Hepatocyte (in vitro differentiated cells): ENCODE results near the gene ATG14. TPM values are rescaled to one million over a fixed set of nuclear protein-coding genes. Genes with fewer than 3 reads are reported as not detected.

Experiments used
- DNase-seq: peaks from one replicate; pipeline ENCODE4 v3.0.0-alpha.2; 2016; ENCODE audit warnings: low spot score
- H2AFZ ChIP-seq: fragments of 200-600 bp; sonication (generic); 2 replicates; pipeline ENCODE4 v1.6.0; 2016; ENCODE audit warnings: antibody characterized with exemption, mild to moderate bottlenecking
- H3K27ac ChIP-seq: fragments of 200-600 bp; sonication (generic); 2 replicates; pipeline ENCODE4 v1.5.1; 2016; ENCODE audit warnings: mild to moderate bottlenecking
- H3K27me3 ChIP-seq: fragments of 200-600 bp; sonication (generic); 2 replicates; pipeline ENCODE4 v1.6.1; 2016
- H3K36me3 ChIP-seq: fragments of 200-600 bp; sonication (generic); replicated peaks from 2 replicates; pipeline ENCODE4 v1.5.1; 2016; ENCODE audit warnings: low read depth; ENCODE audit not compliant: insufficient read depth
- H3K4me1 ChIP-seq: fragments of 200-600 bp; sonication (generic); 2 replicates; pipeline ENCODE4 v1.5.1; 2016; ENCODE audit warnings: mild to moderate bottlenecking, moderate library complexity; ENCODE audit not compliant: insufficient read depth
- H3K4me2 ChIP-seq: fragments of 200-600 bp; sonication (generic); 2 replicates; pipeline ENCODE4 v1.6.0; 2016
- H3K4me3 ChIP-seq: fragments of 200-600 bp; sonication (generic); 2 replicates; pipeline ENCODE4 v1.5.1; 2016; ENCODE audit warnings: mild to moderate bottlenecking
- H3K79me2 ChIP-seq: fragments of 200-600 bp; sonication (generic); 2 replicates; pipeline ENCODE4 v1.6.0; 2017; ENCODE audit warnings: mild to moderate bottlenecking
- H3K9me2 ChIP-seq: fragments of 200-600 bp; sonication (generic); replicated peaks from 2 replicates; pipeline ENCODE4 v1.6.0; 2017; ENCODE audit warnings: mild to moderate bottlenecking; ENCODE audit not compliant: insufficient read depth
- H3K9me3 ChIP-seq: fragments of 200-600 bp; sonication (generic); 2 replicates; pipeline ENCODE4 v1.5.1; 2016; ENCODE audit warnings: low read depth, mild to moderate bottlenecking
- H4K20me1 ChIP-seq: fragments of 200-600 bp; sonication (generic); 2 replicates; pipeline ENCODE4 v1.6.0; 2016; ENCODE audit warnings: mild to moderate bottlenecking; ENCODE audit not compliant: insufficient read depth, poor library complexity, severe bottlenecking
- CTCF ChIP-seq: fragments of 200-600 bp; sonication (generic); IDR thresholded peaks from 2 replicates; pipeline ENCODE4 v1.5.1; 2016; ENCODE audit warnings: antibody characterized with exemption, mild to moderate bottlenecking; ENCODE audit not compliant: poor library complexity
- EZH2 ChIP-seq: fragments of 200-600 bp; sonication (generic); IDR thresholded peaks from 2 replicates; pipeline ENCODE4 v1.6.1; 2016; ENCODE audit warnings: antibody characterized with exemption, mild to moderate bottlenecking, borderline replicate concordance
- EZH2phosphoT487 ChIP-seq: fragments of 200-600 bp; sonication (generic); IDR thresholded peaks from one replicate; pipeline ENCODE4 v1.6.1; 2018; ENCODE audit warnings: antibody characterized with exemption, mild to moderate bottlenecking, low read depth, moderate library complexity; ENCODE audit not compliant: unreplicated experiment, severe bottlenecking
- WGBS: methylation state at CpG from one replicate; pipeline ENCODE4 v1.1.6; 2016; ENCODE audit warnings: low lambda C conversion rate; ENCODE audit errors: missing lambda C conversion rate; 5-methylcytosine and 5-hydroxymethylcytosine counted together
- polyA plus RNA-seq: library from polyadenylated mRNA; unstranded; fragments of >200 nt; fragmentation: Nextera tagmentation; extraction: Ambion mirVana; gene quantifications from 2 replicates; pipeline ENCODE4 v1.2.1, GENCODE V29; 2016
- total RNA-seq: library from RNA; depleted of rRNA; stranded (reverse); fragments of >200 nt; gene quantifications from 2 replicates; pipeline ENCODE4 v1.2.3, GENCODE V29; 2014

ATG14 gene
- total and polyA plus RNA-seq, 2 experiments from 2014 or later, result 3.3 to 16.6 TPM

- Histone ChIP-seq H3K4me2 (no peak overlapping the region), H3K4me3 (no peak overlapping the region), H3K36me3 (no peaks in the 10 kb centered on the region), H3K27ac (peak overlapping the region; percentile 24), H3K27me3 (no peaks in the 10 kb centered on the region), H3K79me2 (no peaks in the 10 kb centered on the region), H3K9me3 (no peaks in the 10 kb centered on the region), H3K4me1 (no peaks in the 10 kb centered on the region), H4K20me1 (no peaks in the 10 kb centered on the region), H3K9me2 (no peaks in the 10 kb centered on the region), H2AFZ (no peak overlapping the region)
- WGBS, result 98% methylated on average over 4 of the region's 4 CpGs
- DNase-seq, result no peak
- no peak for TF ChIP-seq EZH2
- no peak for TF ChIP-seq CTCF
- TF ChIP-seq EZH2phosphoT487, result no peak
These were observed 36.9 kb downstream of the ATG14 start for GRCh38 chr14:55374771-55375170.

GRCh38 chr14:55373784-55374705, 37.6 kb downstream of the ATG14 start:
- H3K27ac ChIP-seq, result peak overlapping the region; percentile 24

GRCh38 chr14:55372825-55373224, 38.8 kb downstream of the ATG14 start:
- no peak for DNase-seq
- H3K36me3 ChIP-seq, result no peaks in the 10 kb centered on the region
- H4K20me1 ChIP-seq, result no peaks in the 10 kb centered on the region
- no peaks in the 10 kb centered on the region for H3K9me2 ChIP-seq
- H3K79me2 ChIP-seq, result no peaks in the 10 kb centered on the region
- H3K4me3 ChIP-seq, result no peak overlapping the region
- TF ChIP-seq EZH2phosphoT487 (no peak), EZH2 (no peak), CTCF (no peak)
- H3K27me3 ChIP-seq, result no peaks in the 10 kb centered on the region
- WGBS, result 94% methylated on average over 7 of the region's 7 CpGs
- no peaks in the 10 kb centered on the region for H3K9me3 ChIP-seq
- H3K4me2 ChIP-seq, result no peak overlapping the region
- H3K27ac ChIP-seq, result no peak overlapping the region
- H2AFZ ChIP-seq, result no peak overlapping the region
- H3K4me1 ChIP-seq, result no peaks in the 10 kb centered on the region

More at GRCh38 chr14:55373784-55374705, 37.6 kb downstream of the ATG14 start:
- Histone ChIP-seq H3K27me3 (no peaks in the 10 kb centered on the region), H4K20me1 (no peaks in the 10 kb centered on the region), H3K79me2 (no peaks in the 10 kb centered on the region), H3K9me2 (no peaks in the 10 kb centered on the region), H3K9me3 (no peaks in the 10 kb centered on the region), H3K4me2 (no peak overlapping the region), H2AFZ (no peak overlapping the region), H3K36me3 (no peaks in the 10 kb centered on the region), H3K4me3 (no peak overlapping the region), H3K4me1 (no peaks in the 10 kb centered on the region)
- peak; percentile 42 for DNase-seq
- TF ChIP-seq CTCF, result no peak
- TF ChIP-seq EZH2, result no peak
- TF ChIP-seq EZH2phosphoT487, result no peak
- 93% methylated on average over 5 of the region's 5 CpGs for WGBS
